Suprapubic skin (tissue), 4 donors: ENCODE data around the gene NHSL2.

Source experiments
- CTCF ChIP-seq, 2 donors: fragments of 200-600 bp in 1 of 2; fragments of 450-650 bp in 1 of 2; sonication (generic) in 1 of 2; IDR thresholded peaks; one replicate each; pipeline ENCODE4 v1.5.1; 2016 to 2019; ENCODE audit warnings: antibody characterized with exemption in 2 of 2, mild to moderate bottlenecking in 1 of 2, moderate library complexity in 1 of 2
- EP300 ChIP-seq: sonication (generic); formaldehyde crosslinking; IDR thresholded peaks from one replicate; pipeline ENCODE4 v1.6.1; 2017; ENCODE audit warnings: antibody characterized with exemption
- POLR2A ChIP-seq, 2 donors: fragments of 450-650 bp; IDR thresholded peaks; one replicate each; pipeline ENCODE4 v1.6.1; 2017; ENCODE audit warnings: antibody characterized with exemption in 2 of 2, mild to moderate bottlenecking in 2 of 2, moderate library complexity in 2 of 2
- POLR2AphosphoS5 ChIP-seq, 3 donors: sonication (generic); formaldehyde crosslinking; IDR thresholded peaks; one replicate each; pipeline ENCODE4 v1.6.1; 2017; ENCODE audit warnings: antibody characterized with exemption in 3 of 3

DNA sequence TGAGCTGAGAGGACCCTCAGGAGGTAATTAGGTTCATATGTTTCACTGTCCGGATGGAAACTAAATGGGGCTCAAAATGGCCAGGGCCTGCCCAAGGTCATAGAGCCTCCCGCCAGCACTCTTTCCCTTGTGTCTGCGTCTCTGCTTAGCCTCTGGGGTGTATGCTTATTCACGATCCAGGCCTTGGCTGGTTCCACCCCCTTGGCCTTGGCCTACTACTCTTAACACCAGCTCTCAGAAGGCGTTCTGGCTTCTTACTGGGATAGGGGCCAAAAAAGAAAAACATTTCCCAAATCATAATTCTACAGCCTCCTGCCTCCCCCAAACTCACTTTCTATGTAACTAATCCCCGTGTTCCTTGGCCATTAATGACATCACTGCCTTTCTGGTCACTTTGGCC, 152.3 kb downstream of the NHSL2 start:
- TF ChIP-seq EP300 (no peak), CTCF (IDR thresholded peaks at IDR 0.05) (no peak), POLR2A (IDR thresholded peaks at IDR 0.05) (no peak), POLR2AphosphoS5 (IDR thresholded peaks at IDR 0.05) (no peak)
